Lower leg skin (tissue), 4 donors: Measurements from ENCODE around the gene LRP1B. TPM values are rescaled to one million over a fixed set of nuclear protein-coding genes. Genes with fewer than 3 reads are reported as not detected.

Experiments
- DNase-seq, 2 donors: peaks; one replicate each; pipeline ENCODE4 v3.0.0-alpha.2; 2019; ENCODE audit warnings: low spot score in 2 of 2
- H3K4me3 ChIP-seq: fragments of 200-600 bp; sonication (generic); 2 replicates; pipeline ENCODE4 v1.5.1; 2017; ENCODE audit warnings: mild to moderate bottlenecking, low read depth; ENCODE audit not compliant: poor library complexity, severe bottlenecking
- POLR2A ChIP-seq, 2 donors: fragments of 450-650 bp; IDR thresholded peaks; one replicate each; pipeline ENCODE4 v1.6.1; 2016 to 2017; ENCODE audit warnings: antibody characterized with exemption in 2 of 2, mild to moderate bottlenecking in 1 of 2, moderate library complexity in 1 of 2
- WGBS, 2 donors: methylation state at CpG; one replicate each; pipeline ENCODE4 v1.1.5; 2018; 5-methylcytosine and 5-hydroxymethylcytosine counted together
- intact Hi-C: fragments of 100-400 bp; cut with DNase I; formaldehyde crosslinking; loops from one replicate; pipeline ENCODE4 v1.15.0; 2023; ENCODE audit warnings: low total_unique reads
- total RNA-seq, 4 donors: library from RNA; depleted of rRNA; stranded (reverse); fragments of >200 nt; gene quantifications; one replicate each; pipeline ENCODE4 v1.1.0, GENCODE V29; 2016
- TF ChIP-seq, protein P1 (sequence below), 3 donors: fragments of 450-650 bp; IDR thresholded peaks; one replicate each; pipeline ENCODE4 v1.5.1; 2016; ENCODE audit warnings: antibody characterized with exemption in 3 of 3, mild to moderate bottlenecking in 3 of 3, moderate library complexity in 2 of 3

Gene LRP1B
- total RNA-seq, 4 donors from 2014 or later, result 0.80 to 1.6 (median 1.0) TPM

DNA sequence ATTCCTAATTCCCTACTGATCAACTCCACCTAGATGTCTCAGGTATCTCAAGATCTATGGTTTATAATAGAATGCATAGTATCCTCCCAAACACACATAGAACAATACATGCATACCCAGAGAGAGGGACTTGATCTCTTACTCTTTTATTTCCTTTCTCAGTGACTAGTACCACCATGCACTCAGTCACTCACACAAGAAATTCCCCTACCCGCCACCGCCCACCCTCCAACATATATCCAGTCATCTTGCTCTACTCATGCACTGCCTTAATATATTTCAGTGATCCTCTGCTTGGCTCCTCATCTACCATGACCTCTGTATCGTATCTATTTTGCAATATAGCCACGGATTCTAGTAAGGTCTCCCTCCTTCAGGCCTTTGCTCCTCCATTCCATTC, 996.9 kb downstream of the LRP1B start:
- TF ChIP-seq, protein P1, sequence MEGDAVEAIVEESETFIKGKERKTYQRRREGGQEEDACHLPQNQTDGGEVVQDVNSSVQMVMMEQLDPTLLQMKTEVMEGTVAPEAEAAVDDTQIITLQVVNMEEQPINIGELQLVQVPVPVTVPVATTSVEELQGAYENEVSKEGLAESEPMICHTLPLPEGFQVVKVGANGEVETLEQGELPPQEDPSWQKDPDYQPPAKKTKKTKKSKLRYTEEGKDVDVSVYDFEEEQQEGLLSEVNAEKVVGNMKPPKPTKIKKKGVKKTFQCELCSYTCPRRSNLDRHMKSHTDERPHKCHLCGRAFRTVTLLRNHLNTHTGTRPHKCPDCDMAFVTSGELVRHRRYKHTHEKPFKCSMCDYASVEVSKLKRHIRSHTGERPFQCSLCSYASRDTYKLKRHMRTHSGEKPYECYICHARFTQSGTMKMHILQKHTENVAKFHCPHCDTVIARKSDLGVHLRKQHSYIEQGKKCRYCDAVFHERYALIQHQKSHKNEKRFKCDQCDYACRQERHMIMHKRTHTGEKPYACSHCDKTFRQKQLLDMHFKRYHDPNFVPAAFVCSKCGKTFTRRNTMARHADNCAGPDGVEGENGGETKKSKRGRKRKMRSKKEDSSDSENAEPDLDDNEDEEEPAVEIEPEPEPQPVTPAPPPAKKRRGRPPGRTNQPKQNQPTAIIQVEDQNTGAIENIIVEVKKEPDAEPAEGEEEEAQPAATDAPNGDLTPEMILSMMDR (IDR thresholded peaks at IDR 0.05), result no peak
- no peak for TF ChIP-seq POLR2A (IDR thresholded peaks at IDR 0.05)
- WGBS, 2 donors, result 88 to 95% methylated on average over 4 of the region's 4 CpGs
- intact Hi-C loops, result no loop called here
- DNase-seq, result no peak
- no peak overlapping the region for H3K4me3 ChIP-seq

DNA sequence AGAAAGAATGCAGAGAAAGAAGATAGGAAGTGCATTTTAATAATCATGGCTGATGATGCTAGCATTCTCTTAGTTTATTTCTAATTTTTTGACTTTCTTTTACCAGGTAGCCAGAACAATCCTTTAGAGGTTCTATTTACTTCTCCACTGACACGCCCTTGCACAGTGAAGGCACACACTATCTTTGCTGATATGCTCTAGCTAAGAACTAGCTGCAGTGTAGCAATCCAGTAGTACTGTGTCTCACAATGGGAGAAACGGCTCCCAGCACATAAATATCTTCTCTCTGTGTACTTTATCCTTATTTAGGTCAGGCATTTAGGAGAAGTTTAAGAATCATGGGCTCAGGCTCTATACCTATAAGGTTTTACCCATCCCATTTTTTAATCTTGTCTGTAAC, 1005.4 kb downstream of the LRP1B start:
- WGBS, 2 donors, result 69 to 70% methylated on average over 2 of the region's 2 CpGs
- DNase-seq, result no peak
- no peak for TF ChIP-seq POLR2A (IDR thresholded peaks at IDR 0.05)
- TF ChIP-seq, protein P1 (IDR thresholded peaks at IDR 0.05), result no peak
- no peak overlapping the region for H3K4me3 ChIP-seq
- intact Hi-C loops, result no loop called here

DNA sequence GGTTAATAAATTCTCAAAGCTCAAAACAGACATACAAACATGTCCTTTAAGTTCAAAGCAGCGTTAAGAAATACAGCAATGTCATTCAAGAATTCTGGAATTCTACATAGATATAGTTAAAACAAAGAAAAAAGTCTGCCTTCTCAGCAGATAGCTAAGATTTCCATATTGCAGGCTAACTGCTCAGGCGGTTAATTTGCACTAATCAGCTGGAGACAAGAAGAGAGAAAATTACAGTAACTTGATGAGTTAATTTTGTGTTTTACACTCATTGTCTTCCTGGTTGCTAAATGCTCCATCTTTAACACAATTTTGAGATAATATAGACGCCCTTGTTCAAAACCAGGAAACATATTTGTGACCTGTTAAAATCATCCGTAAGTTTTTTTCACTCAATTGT, 1012.0 kb downstream of the LRP1B start:
- H3K4me3 ChIP-seq, result no peak overlapping the region
- intact Hi-C loops, result no loop called here
- TF ChIP-seq, protein P1 (IDR thresholded peaks at IDR 0.05), result no peak
- TF ChIP-seq POLR2A (IDR thresholded peaks at IDR 0.05), result no peak
- no peak for DNase-seq
- WGBS, 2 donors, result 70 to 78% methylated on average over 4 of the region's 4 CpGs

DNA sequence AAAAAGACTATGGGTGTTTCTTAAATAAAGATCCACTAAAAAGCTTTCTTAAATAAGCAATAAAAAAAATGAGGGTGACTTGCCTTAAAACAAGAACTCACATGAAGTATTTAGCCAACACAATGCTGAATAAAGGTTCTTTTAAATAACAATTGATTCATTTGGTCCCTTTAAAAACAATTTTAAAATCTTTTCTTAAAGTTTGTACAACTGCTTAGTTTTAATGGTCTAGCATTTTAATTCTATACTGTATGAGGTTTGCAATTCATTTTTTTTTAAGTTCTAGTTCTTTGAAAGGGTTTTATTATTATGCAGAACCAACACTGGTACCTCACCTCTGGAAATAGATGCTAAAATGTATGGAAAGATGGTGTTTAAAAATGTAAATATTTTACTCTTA, 1017.5 kb downstream of the LRP1B start:
- TF ChIP-seq POLR2A (IDR thresholded peaks at IDR 0.05), result no peak
- TF ChIP-seq, protein P1 (IDR thresholded peaks at IDR 0.05), result no peak
- DNase-seq, result no peak
- intact Hi-C loops, result no loop called here

DNA sequence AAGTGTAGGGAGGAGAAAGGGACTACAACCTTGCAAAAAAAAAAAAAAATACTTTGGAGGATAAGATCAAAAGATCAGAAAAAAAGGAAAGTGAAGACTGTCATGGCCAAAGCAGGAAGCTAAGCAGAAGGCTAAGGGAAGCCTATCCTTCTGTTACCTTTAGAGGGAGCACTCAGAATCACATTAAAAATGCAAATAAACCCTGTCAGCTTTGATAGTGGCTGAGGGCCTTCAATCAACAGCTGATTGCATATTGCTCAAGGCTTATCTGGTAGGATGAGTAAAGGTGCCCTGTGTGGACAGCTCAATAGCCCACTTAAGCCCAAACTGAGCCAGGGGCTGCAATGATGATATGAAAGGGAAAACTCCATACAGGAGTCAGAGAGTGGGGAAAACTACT, 1021.2 kb downstream of the LRP1B start:
- H3K4me3 ChIP-seq, result no peak overlapping the region
- intact Hi-C loops, result no loop called here
- no peak for DNase-seq
- TF ChIP-seq, protein P1 (IDR thresholded peaks at IDR 0.05), result no peak
- TF ChIP-seq POLR2A (IDR thresholded peaks at IDR 0.05), result no peak

More for the DNA sequence above, 1017.5 kb downstream of the LRP1B start:
- H3K4me3 ChIP-seq, result no peak overlapping the region

DNA sequence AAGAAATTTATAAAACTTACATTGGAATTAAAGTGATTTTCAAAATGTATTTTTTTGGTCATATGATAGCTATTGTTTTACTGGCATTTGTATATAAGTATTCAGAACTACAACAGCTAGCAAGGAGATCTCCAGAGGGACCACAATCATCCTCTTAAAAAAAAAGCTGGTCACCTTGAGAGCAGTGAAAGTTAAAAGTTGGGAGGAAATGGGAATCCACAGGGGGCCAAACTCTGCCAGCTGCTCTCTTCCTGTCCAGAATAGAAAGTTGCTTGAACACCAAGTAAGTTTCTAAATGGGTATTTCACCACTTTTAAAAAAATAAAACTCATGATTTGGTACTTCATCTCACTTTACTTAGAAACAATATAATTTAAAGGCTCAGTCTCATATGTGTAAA, 1025.1 kb downstream of the LRP1B start:
- no peak for TF ChIP-seq POLR2A (IDR thresholded peaks at IDR 0.05)
- TF ChIP-seq, protein P1 (IDR thresholded peaks at IDR 0.05), result no peak
- DNase-seq, result no peak
- H3K4me3 ChIP-seq, result no peak overlapping the region
- intact Hi-C loops, result no loop called here
